Measurements from ENCODE around the gene CORO2A. TPM values are rescaled to one million over a fixed set of nuclear protein-coding genes. Genes with fewer than 3 reads are reported as not detected.

CORO2A gene
- total RNA-seq, 1 donor from 2014 or later: 0.78 TPM

GRCh38 chr9:98190757-98191105 is 1.7 kb downstream of the CORO2A start:
- ATAC-seq (ENCODE audit: low read depth): no peak
- intact Hi-C loops (cut with micrococcal nuclease): loop anchor here (5.0 kb wide), 2 partner anchors 103 to 607 kb away; partner anchors contain the start of gene ANKS6
- Mint-ChIP-seq H3K27me3 (no peaks in the 10 kb centered on the region), H3K36me3 (ENCODE audit: low read depth) (no peaks in the 10 kb centered on the region), H3K4me3 (no peak overlapping the region), H3K9me3 (no peaks in the 10 kb centered on the region), H3K27ac (no peak overlapping the region), H3K4me1 (peaks cover 5% of the 10 kb centered on the region)
- no peak for DNase-seq
- POLR2A ChIA-PET: interaction anchor here (0.5 to 1.5 kb wide), 2 partner anchors 71 to 1616 kb away, joined by 3 to 10 read pairs; partner anchors contain the start of gene TRIM14
- no peak for TF ChIP-seq CTCF (IDR thresholded peaks at IDR 0.05)
- CTCF ChIA-PET: no interaction called here

GRCh38 chr9:98189412-98189811 is 3.0 kb downstream of the CORO2A start:
- no peak for DNase-seq
- intact Hi-C loops (cut with micrococcal nuclease): no loop called here
- no peak for TF ChIP-seq CTCF (IDR thresholded peaks at IDR 0.05)
- Mint-ChIP-seq H3K9me3 (no peaks in the 10 kb centered on the region), H3K27ac (no peak overlapping the region), H3K36me3 (ENCODE audit: low read depth) (no peaks in the 10 kb centered on the region), H3K4me3 (no peak overlapping the region), H3K27me3 (no peaks in the 10 kb centered on the region), H3K4me1 (peaks cover 5% of the 10 kb centered on the region)
- ChIA-PET POLR2A (no interaction called here), CTCF (interaction anchor here (0.6 kb wide), 1 partner anchor 114 kb away, joined by 3 read pairs; no protein-coding TSS in a partner anchor)
- no peak for ATAC-seq (ENCODE audit: low read depth)

GRCh38 chr9:98187926-98188325 is 4.5 kb downstream of the CORO2A start:
- Mint-ChIP-seq H3K36me3 (ENCODE audit: low read depth) (no peaks in the 10 kb centered on the region), H3K4me3 (no peak overlapping the region), H3K4me1 (no peaks in the 10 kb centered on the region), H3K27me3 (no peaks in the 10 kb centered on the region), H3K9me3 (no peaks in the 10 kb centered on the region), H3K27ac (no peak overlapping the region)
- no peak for DNase-seq
- no peak for TF ChIP-seq CTCF (IDR thresholded peaks at IDR 0.05)
- CTCF ChIA-PET: interaction anchor here (1.0 kb wide), 1 partner anchor 153 kb away, joined by 4 read pairs; no protein-coding TSS in a partner anchor
- POLR2A ChIA-PET: no interaction called here
- ATAC-seq (ENCODE audit: low read depth): no peak
- intact Hi-C loops (cut with micrococcal nuclease): no loop called here

GRCh38 chr9:98186236-98186635 is 6.2 kb downstream of the CORO2A start:
- no peak overlapping the region for H3K4me3 Mint-ChIP-seq
- DNase-seq (no peak), ATAC-seq (ENCODE audit: low read depth) (no peak)
- no peak overlapping the region for H3K27ac Mint-ChIP-seq
- no peaks in the 10 kb centered on the region for H3K27me3 Mint-ChIP-seq
- no peaks in the 10 kb centered on the region for H3K9me3 Mint-ChIP-seq
- no peak for TF ChIP-seq CTCF (IDR thresholded peaks at IDR 0.05)
- CTCF ChIA-PET: no interaction called here
- no peaks in the 10 kb centered on the region for H3K4me1 Mint-ChIP-seq
- intact Hi-C loops (cut with micrococcal nuclease): no loop called here
- POLR2A ChIA-PET: no interaction called here
- no peaks in the 10 kb centered on the region for H3K36me3 Mint-ChIP-seq (ENCODE audit: low read depth)

- DNase-seq: no peak
- CTCF ChIA-PET: no interaction called here
- Mint-ChIP-seq H3K4me3 (no peak overlapping the region), H3K4me1 (no peaks in the 10 kb centered on the region), H3K9me3 (no peaks in the 10 kb centered on the region), H3K27ac (no peak overlapping the region), H3K27me3 (no peaks in the 10 kb centered on the region), H3K36me3 (ENCODE audit: low read depth) (no peaks in the 10 kb centered on the region)
- POLR2A ChIA-PET: no interaction called here
- no peak for ATAC-seq (ENCODE audit: low read depth)
- TF ChIP-seq CTCF (IDR thresholded peaks at IDR 0.05): no peak
- intact Hi-C loops (cut with micrococcal nuclease): no loop called here
These were observed 6.7 kb downstream of the CORO2A start for GRCh38 chr9:98185611-98186171.

All from activated B cell treated with CpG ODN at 0.5 μM for 24 hours (primary cell).